ENCODE results near the gene TTC21A. TPM values are rescaled to one million over a fixed set of nuclear protein-coding genes. Genes with fewer than 3 reads are reported as not detected.
A peak's percentile ranks its signal among the peaks of the same experiment; 100 is the strongest.

The TTC21A gene
- total RNA-seq, 1 donor from 2014 or later, result 12.3 TPM

DNA sequence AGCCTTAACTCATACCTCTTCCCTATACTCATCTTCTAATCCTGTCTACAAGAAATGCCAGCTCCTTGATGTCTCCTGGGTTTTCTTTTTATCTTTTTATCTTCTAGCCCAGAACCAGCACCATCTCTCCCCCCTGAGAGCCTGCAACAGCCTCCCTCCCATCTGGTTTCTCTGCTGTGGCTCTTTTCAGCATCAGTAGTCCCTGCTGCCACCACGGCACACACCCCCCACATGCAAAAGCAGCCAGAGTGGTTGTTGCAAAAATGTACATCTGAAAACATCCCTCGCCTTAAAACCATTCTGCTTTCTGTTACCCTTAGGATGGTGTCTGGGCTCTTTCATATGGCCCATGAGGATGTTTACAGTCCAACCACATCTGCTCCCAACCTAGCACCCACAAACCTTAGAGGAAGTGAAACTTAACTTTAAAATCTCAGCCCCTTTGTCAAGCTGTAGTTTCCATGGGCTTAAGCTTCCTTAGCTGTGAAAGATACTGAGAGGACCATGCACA, 775 bp downstream of the TTC21A start:
- no peaks in the 10 kb centered on the region for H3K36me3 Mint-ChIP-seq
- peaks cover 30% of the 10 kb centered on the region for H3K4me1 Mint-ChIP-seq
- TF ChIP-seq, protein P1, sequence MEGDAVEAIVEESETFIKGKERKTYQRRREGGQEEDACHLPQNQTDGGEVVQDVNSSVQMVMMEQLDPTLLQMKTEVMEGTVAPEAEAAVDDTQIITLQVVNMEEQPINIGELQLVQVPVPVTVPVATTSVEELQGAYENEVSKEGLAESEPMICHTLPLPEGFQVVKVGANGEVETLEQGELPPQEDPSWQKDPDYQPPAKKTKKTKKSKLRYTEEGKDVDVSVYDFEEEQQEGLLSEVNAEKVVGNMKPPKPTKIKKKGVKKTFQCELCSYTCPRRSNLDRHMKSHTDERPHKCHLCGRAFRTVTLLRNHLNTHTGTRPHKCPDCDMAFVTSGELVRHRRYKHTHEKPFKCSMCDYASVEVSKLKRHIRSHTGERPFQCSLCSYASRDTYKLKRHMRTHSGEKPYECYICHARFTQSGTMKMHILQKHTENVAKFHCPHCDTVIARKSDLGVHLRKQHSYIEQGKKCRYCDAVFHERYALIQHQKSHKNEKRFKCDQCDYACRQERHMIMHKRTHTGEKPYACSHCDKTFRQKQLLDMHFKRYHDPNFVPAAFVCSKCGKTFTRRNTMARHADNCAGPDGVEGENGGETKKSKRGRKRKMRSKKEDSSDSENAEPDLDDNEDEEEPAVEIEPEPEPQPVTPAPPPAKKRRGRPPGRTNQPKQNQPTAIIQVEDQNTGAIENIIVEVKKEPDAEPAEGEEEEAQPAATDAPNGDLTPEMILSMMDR (IDR thresholded peaks at IDR 0.05; ENCODE audit: unreplicated experiment), result no peak
- DNase-seq (ENCODE audit: low spot score in 2 of 2, unreplicated experiment in 2 of 2), result peak in 1 of 2 experiments; percentile 19
- H3K4me3 Mint-ChIP-seq, result peak overlapping the region; percentile 92
- no peaks in the 10 kb centered on the region for H3K9me3 Mint-ChIP-seq
- no peaks in the 10 kb centered on the region for H3K27me3 Mint-ChIP-seq (ENCODE audit: low read depth)
- peak overlapping the region; percentile 93 for H3K27ac Mint-ChIP-seq

DNA sequence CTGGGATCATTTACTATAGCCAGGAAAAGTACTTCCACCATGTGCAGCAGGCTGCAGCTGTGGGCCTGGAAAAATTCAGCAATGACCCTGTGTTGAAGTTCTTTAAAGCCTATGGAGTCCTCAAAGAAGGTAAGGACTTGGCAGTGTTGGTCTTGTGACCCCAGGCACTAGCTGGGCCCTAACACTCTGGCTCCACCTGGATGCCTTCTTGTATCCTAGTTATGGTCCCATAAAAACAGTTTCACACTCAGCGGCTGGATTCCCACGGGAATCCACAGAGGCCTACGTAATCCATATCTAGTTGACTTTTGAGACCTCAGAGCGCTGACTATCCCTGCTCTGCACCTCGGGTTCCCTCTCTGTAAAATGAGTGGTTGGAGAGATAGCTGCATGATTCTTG, 1.6 kb downstream of the TTC21A start:
- no peaks in the 10 kb centered on the region for H3K27me3 Mint-ChIP-seq (ENCODE audit: low read depth)

DNA sequence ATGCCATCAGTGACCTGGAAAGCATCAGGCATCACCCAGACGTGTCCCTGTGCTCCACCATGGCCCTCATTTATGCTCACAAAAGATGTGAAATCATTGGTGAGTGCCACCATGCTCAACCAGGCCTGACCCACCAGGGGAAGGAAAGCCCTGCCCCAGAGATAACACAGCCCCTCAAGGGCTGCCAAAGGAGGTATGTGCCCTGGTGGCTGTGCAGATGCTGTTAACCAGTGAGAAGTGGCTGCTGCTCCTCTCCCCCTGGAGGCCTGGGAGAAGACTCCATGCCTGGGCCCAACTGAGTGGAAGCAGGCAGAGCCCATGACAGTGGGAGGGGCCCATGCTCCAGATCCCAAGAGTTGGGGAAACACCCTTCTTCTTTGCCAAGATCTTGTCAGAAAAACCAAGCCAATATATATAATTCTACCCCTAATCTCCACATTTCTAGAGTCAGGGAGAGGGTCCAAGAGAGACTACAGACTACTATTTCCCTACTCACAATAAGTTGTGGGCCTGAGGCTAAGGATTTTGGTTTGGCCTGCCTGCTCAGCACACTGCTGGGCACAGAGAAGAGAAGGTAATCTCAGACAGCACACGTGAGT, 2.7 kb downstream of the TTC21A start:
- DNase-seq (ENCODE audit: low spot score in 2 of 2, unreplicated experiment in 2 of 2), result no peak
- Mint-ChIP-seq H3K4me3 (no peak overlapping the region), H3K36me3 (no peaks in the 10 kb centered on the region), H3K27me3 (ENCODE audit: low read depth) (no peaks in the 10 kb centered on the region), H3K9me3 (no peaks in the 10 kb centered on the region), H3K27ac (no peak overlapping the region), H3K4me1 (peaks cover 26% of the 10 kb centered on the region)
- TF ChIP-seq, protein P1 (IDR thresholded peaks at IDR 0.05; ENCODE audit: unreplicated experiment), result no peak

More for the DNA sequence above, 1.6 kb downstream of the TTC21A start:
- DNase-seq (ENCODE audit: low spot score in 2 of 2, unreplicated experiment in 2 of 2), result no peak
- H3K36me3 Mint-ChIP-seq, result no peaks in the 10 kb centered on the region
- TF ChIP-seq, protein P1 (IDR thresholded peaks at IDR 0.05; ENCODE audit: unreplicated experiment), result no peak
- H3K4me1 Mint-ChIP-seq, result peaks cover 30% of the 10 kb centered on the region
- no peak overlapping the region for H3K27ac Mint-ChIP-seq
- no peaks in the 10 kb centered on the region for H3K9me3 Mint-ChIP-seq
- H3K4me3 Mint-ChIP-seq, result peak overlapping the region; percentile 92

DNA sequence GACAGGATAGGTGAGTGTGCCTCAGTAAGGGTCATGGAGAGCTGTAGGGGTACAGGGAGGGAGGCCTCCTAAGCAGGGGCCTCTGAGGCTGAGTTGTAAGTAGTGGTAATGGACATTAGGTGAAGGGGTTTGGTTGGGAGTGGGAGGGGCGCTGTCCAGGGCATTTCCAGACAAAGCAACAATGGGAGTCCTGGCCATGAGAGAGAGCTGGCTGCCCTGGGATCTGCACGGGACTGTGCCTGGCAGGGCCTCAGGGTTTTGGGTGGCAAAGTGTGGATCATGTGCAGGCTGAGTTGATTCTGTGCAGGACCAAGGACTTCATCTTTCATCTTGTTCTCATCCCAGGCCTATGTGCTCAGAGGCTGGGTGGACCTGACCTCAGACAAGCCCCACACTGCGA, 4.6 kb downstream of the TTC21A start:
- Mint-ChIP-seq H3K36me3 (no peaks in the 10 kb centered on the region), H3K4me1 (peaks cover 9% of the 10 kb centered on the region), H3K27me3 (ENCODE audit: low read depth) (no peaks in the 10 kb centered on the region), H3K4me3 (no peak overlapping the region), H3K27ac (no peak overlapping the region), H3K9me3 (no peaks in the 10 kb centered on the region)
- TF ChIP-seq, protein P1 (IDR thresholded peaks at IDR 0.05; ENCODE audit: unreplicated experiment), result no peak
- DNase-seq (ENCODE audit: low spot score in 2 of 2, unreplicated experiment in 2 of 2), result no peak

DNA sequence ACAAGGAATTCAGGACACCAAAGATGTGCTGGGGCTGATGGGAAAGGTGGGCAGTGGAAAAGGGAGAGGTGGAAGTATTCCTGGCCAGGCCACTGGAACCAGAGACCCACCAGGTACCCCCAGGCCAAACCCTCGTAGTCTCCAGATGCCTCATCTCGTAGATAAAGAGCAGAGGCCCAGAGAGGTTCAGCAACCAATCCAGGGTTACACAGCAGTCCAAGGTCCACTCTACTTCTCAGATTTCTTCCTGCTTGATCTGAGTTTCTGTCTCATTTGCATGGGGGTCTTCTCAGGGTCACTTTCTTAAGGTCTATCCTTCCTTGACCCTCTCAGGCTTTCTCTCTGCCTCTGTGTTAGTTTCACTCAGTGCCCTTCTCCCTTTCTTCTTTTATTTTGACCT, 5.1 kb downstream of the TTC21A start:
- no peaks in the 10 kb centered on the region for H3K36me3 Mint-ChIP-seq
- TF ChIP-seq, protein P1 (IDR thresholded peaks at IDR 0.05; ENCODE audit: unreplicated experiment), result no peak
- no peak overlapping the region for H3K27ac Mint-ChIP-seq
- no peak for DNase-seq (ENCODE audit: low spot score in 2 of 2, unreplicated experiment in 2 of 2)
- H3K9me3 Mint-ChIP-seq, result no peaks in the 10 kb centered on the region
- no peaks in the 10 kb centered on the region for H3K27me3 Mint-ChIP-seq (ENCODE audit: low read depth)
- peaks cover 9% of the 10 kb centered on the region for H3K4me1 Mint-ChIP-seq
- H3K4me3 Mint-ChIP-seq, result no peak overlapping the region
